ENCODE measurements around the gene COL12A1.

DNA sequence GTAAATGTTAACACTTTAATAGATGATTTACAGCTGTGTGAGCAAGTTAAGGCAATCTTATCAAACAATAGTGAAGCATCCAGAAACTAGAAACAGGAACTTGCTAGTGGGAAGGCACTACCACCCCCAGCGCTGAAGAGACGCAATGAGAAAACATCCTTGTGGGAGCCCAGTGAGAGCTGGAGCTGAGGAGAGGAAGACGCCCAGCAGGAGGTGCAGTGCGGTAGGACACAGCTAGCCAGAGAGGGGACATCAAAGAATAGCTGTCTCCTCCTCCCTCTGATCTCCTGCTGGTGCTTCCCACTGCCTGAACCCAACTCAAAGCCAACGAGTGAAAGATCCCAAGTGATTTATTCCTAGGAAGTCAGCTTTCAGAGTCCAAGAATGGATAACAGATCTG lies 140.3 kb downstream of the COL12A1 start:
- TF ChIP-seq CTCF (IDR thresholded peaks at IDR 0.05; ENCODE audit: insufficient read depth, low read length) = no peak
- TF ChIP-seq POLR2AphosphoS5 (IDR thresholded peaks at IDR 0.05; ENCODE audit: low read depth) = no peak
- TF ChIP-seq, protein P1, sequence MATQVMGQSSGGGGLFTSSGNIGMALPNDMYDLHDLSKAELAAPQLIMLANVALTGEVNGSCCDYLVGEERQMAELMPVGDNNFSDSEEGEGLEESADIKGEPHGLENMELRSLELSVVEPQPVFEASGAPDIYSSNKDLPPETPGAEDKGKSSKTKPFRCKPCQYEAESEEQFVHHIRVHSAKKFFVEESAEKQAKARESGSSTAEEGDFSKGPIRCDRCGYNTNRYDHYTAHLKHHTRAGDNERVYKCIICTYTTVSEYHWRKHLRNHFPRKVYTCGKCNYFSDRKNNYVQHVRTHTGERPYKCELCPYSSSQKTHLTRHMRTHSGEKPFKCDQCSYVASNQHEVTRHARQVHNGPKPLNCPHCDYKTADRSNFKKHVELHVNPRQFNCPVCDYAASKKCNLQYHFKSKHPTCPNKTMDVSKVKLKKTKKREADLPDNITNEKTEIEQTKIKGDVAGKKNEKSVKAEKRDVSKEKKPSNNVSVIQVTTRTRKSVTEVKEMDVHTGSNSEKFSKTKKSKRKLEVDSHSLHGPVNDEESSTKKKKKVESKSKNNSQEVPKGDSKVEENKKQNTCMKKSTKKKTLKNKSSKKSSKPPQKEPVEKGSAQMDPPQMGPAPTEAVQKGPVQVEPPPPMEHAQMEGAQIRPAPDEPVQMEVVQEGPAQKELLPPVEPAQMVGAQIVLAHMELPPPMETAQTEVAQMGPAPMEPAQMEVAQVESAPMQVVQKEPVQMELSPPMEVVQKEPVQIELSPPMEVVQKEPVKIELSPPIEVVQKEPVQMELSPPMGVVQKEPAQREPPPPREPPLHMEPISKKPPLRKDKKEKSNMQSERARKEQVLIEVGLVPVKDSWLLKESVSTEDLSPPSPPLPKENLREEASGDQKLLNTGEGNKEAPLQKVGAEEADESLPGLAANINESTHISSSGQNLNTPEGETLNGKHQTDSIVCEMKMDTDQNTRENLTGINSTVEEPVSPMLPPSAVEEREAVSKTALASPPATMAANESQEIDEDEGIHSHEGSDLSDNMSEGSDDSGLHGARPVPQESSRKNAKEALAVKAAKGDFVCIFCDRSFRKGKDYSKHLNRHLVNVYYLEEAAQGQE (IDR thresholded peaks at IDR 0.05; ENCODE audit: insufficient replicate concordance, low read depth) = no peak
- TF ChIP-seq SPI1 (IDR thresholded peaks at IDR 0.05; ENCODE audit: borderline replicate concordance, low read depth) = no peak

All from HL-60 (cell line).